Osteocyte (in vitro differentiated cells): ENCODE measurements around the gene TAF7L. TPM values are rescaled to one million over a fixed set of nuclear protein-coding genes. Genes with fewer than 3 reads are reported as not detected.
"Not testable (repeated sequence)": the region's sequence is repeated elsewhere in the genome, so short reads cannot be mapped to it uniquely, and the experiment has no call there.

Experiments used
- DNase-seq: peaks from one replicate; pipeline ENCODE4 v3.0.0; 2021; ENCODE audit warnings: mixed read lengths; ENCODE audit not compliant: unreplicated experiment; ENCODE audit errors: extremely low spot score
- H3K27ac Mint-ChIP-seq: one replicate; pipeline ENCODE4 v1.8.0; 2021; ENCODE audit warnings: mild to moderate bottlenecking, mixed read lengths; ENCODE audit not compliant: unreplicated experiment
- H3K27me3 Mint-ChIP-seq: one replicate; pipeline ENCODE4 v1.8.0; 2021; ENCODE audit warnings: mixed read lengths; ENCODE audit not compliant: unreplicated experiment
- H3K36me3 Mint-ChIP-seq: one replicate; pipeline ENCODE4 v1.8.0; 2021; ENCODE audit warnings: mixed read lengths; ENCODE audit not compliant: unreplicated experiment
- H3K4me1 Mint-ChIP-seq: one replicate; pipeline ENCODE4 v1.8.0; 2021; ENCODE audit warnings: mixed read lengths; ENCODE audit not compliant: unreplicated experiment
- H3K4me3 Mint-ChIP-seq: one replicate; pipeline ENCODE4 v1.8.0; 2021; ENCODE audit warnings: mild to moderate bottlenecking, moderate library complexity, mixed read lengths; ENCODE audit not compliant: unreplicated experiment
- H3K9me3 Mint-ChIP-seq: one replicate; pipeline ENCODE4 v1.8.0; 2021; ENCODE audit warnings: mixed read lengths; ENCODE audit not compliant: unreplicated experiment
- long read RNA-seq: library from polyadenylated mRNA; unstranded; transcript quantifications from one replicate; pipeline ENCODE4 v2.0.0, GENCODE V29; 2021
- total RNA-seq: library from RNA; stranded (reverse); gene quantifications from 2 replicates; pipeline ENCODE4 v1.2.1, GENCODE V29; 2021
- TF ChIP-seq, protein P1 (sequence below): fragments of 200-600 bp; sonication (generic); IDR thresholded peaks from 2 replicates; pipeline ENCODE4 v1.5.0; 2021; ENCODE audit warnings: antibody characterized with exemption, mild to moderate bottlenecking, moderate library complexity

TAF7L gene, protein sequence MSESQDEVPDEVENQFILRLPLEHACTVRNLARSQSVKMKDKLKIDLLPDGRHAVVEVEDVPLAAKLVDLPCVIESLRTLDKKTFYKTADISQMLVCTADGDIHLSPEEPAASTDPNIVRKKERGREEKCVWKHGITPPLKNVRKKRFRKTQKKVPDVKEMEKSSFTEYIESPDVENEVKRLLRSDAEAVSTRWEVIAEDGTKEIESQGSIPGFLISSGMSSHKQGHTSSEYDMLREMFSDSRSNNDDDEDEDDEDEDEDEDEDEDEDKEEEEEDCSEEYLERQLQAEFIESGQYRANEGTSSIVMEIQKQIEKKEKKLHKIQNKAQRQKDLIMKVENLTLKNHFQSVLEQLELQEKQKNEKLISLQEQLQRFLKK
- total RNA-seq = 0.24 TPM in 1 of 2 replicates, not detected in the other
- long read RNA-seq = 0 reads

DNA sequence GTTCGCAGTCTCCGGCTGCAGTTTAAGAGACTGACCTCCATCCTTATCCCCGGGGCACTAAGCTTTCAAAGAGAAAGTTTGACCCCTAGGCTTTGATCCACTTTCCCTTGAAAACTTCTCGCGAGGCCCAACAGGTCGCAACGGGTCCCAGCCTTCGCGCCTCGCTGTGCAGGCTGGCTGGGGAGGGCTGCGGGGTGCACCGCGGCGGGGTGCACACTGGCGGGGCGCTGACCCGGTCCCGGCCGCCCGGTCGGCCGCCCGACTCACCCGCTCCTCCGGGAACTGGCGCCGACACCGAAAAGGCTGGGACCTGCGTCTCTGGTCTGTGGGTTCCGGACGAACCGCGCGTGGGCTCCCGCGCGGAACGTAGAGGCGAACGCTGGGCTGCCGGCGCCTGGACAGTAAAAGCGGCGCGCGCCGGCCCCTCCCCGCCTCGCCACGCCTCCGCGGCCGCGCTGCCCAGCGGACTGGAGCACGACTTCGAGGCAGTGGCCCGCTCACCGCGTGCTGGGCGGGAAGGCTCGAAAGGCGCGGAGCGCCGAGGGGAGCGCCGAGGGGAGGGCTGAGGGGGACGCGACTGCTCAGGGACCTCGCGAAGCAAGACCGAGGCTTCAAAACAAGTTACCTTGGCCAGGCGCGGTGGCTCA lies at the start of gene TAF7L:
Gene TAF7L (minus strand): TSS at position 378 of the 647 bp plus-strand sequence. CDS start 3,791 bp downstream, outside the sequence.
- Mint-ChIP-seq H3K9me3 (no peaks in the 10 kb centered on the region), H3K36me3 (no peaks in the 10 kb centered on the region), H3K27me3 (no peaks in the 10 kb centered on the region), H3K4me1 (no peaks in the 10 kb centered on the region), H3K27ac (no peak within 1 kb of the TSS), H3K4me3 (no peak within 1 kb of the TSS)
- no peak for DNase-seq
- TF ChIP-seq, protein P1, sequence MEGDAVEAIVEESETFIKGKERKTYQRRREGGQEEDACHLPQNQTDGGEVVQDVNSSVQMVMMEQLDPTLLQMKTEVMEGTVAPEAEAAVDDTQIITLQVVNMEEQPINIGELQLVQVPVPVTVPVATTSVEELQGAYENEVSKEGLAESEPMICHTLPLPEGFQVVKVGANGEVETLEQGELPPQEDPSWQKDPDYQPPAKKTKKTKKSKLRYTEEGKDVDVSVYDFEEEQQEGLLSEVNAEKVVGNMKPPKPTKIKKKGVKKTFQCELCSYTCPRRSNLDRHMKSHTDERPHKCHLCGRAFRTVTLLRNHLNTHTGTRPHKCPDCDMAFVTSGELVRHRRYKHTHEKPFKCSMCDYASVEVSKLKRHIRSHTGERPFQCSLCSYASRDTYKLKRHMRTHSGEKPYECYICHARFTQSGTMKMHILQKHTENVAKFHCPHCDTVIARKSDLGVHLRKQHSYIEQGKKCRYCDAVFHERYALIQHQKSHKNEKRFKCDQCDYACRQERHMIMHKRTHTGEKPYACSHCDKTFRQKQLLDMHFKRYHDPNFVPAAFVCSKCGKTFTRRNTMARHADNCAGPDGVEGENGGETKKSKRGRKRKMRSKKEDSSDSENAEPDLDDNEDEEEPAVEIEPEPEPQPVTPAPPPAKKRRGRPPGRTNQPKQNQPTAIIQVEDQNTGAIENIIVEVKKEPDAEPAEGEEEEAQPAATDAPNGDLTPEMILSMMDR = no peak

DNA sequence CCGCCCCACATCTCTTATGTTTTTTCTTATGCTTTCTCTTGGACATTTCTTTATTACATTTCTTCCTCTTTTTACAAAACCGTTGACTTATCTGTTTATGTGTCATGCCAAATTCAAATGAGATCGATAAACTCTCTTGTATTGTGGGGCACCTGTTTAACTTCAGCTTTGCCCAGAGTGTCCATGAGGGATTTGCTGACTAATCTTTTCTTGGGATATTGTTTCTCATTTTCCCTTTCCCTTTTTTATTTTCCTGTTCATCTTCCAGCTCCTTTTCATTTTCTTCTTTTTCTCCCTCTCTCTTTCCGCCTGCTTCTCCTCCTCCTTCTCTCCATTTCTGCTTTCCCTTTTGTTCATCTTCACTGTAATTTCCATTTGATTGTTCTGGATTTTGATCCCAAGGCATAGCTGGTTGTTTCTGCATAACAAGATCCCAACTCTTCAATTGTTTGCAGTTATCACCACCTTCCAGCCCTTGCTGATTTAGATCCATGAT lies 46.7 kb upstream of the TAF7L start:
- Mint-ChIP-seq H3K27ac (no peak overlapping the region), H3K4me1 (no peaks in the 10 kb centered on the region), H3K36me3 (no peaks in the 10 kb centered on the region), H3K9me3 (peaks cover 16% of the 10 kb centered on the region), H3K27me3 (no peaks in the 10 kb centered on the region), H3K4me3 (no peak overlapping the region)
- TF ChIP-seq, protein P1 = no peak
- no peak for DNase-seq

DNA sequence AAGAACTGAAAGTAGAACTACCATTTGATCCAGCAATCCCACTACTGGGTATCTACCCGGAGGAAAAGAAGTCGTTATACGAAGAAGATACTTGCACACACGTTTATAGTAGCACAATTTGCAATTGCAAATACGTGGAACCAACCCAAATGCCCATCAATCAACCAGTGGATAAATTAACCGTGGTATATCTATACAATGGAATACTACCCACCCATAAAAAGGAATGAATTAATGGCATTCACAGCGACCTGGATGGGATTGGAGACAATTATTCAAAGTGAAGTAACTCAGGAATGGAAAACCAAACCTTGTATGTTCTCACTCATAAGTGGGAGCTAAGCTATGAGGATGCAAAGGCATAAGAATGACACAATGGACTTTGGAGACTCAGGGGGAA lies 43.2 kb upstream of the TAF7L start:
- H3K27me3 Mint-ChIP-seq, DNase-seq, H3K27ac Mint-ChIP-seq, H3K4me1 Mint-ChIP-seq, H3K4me3 Mint-ChIP-seq, H3K36me3 Mint-ChIP-seq: not testable (repeated sequence)
- peaks cover 21% of the 10 kb centered on the region for H3K9me3 Mint-ChIP-seq

DNA sequence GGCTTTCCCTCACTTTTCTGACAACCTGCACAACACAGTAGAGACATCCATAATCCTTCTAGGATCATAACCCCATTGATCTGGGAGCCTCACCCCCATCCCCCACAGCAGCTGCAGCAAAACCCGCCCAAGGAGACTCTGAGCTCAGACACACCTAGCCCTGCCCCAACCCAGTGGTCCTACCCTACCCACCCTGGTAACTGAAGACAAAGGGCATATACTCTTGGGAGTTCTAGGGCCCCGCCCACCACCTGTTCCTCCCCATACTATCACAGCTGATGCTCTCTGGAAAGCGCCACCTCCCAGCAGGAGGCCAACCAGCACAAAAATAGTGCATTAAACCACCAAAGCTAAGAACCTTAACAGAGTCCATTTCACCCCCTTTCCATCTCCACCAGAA lies 35.5 kb upstream of the TAF7L start:
- not testable (repeated sequence) for H3K27me3 Mint-ChIP-seq, H3K4me3 Mint-ChIP-seq, DNase-seq, H3K36me3 Mint-ChIP-seq, H3K27ac Mint-ChIP-seq, H3K4me1 Mint-ChIP-seq, H3K9me3 Mint-ChIP-seq

DNA sequence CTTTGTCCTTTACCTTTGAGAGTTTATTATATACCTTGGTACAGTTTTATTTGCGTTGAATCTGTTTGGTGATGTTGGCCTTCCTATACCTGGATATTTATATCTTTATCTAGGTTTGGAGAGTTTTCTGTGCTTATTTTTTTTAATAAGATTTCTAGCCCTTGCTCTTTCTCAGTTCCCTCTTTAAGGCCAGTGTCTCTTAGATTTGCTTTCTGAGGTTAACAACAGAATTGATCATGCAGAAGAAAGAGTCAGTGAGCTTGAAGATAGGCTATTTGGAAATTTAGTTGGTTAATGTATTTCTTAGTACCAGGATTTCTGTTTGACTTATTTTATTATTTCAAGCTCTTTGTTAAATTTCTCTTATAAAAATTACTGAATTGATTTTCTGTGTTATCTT lies 12.7 kb upstream of the TAF7L start:
- Mint-ChIP-seq H3K4me3 (no peak overlapping the region), H3K27ac (no peak overlapping the region), H3K9me3 (no peaks in the 10 kb centered on the region), H3K36me3 (no peaks in the 10 kb centered on the region), H3K27me3 (no peaks in the 10 kb centered on the region), H3K4me1 (no peaks in the 10 kb centered on the region)
- TF ChIP-seq, protein P1 = no peak
- no peak for DNase-seq

DNA sequence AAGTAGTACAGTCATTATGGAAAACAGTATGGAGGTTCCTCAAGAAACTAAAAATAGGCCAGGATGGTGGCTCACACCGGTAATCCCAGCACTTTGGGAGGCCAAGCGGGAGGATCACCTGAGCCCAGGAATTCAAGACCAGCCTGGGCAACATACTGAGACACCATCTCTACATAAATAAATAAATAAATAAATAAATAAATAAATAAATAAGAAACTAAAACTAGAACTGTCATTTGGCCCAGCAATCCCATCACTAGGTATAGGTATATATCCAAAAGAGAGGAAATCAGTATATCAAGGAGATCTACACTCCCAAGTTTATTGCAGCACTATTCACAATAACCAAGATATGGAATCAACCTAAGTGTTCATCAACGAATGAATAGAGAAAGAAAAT lies 4.5 kb upstream of the TAF7L start:
- not testable (repeated sequence) for DNase-seq, H3K27me3 Mint-ChIP-seq, H3K9me3 Mint-ChIP-seq, H3K36me3 Mint-ChIP-seq, H3K4me3 Mint-ChIP-seq, H3K4me1 Mint-ChIP-seq, H3K27ac Mint-ChIP-seq
